ENCODE data around the gene TRIM14.
"Not testable (repeated sequence)": the region's sequence is repeated elsewhere in the genome, so short reads cannot be mapped to it uniquely, and the experiment has no call there.

TRIM14 gene

GRCh38 chr9:98140503-98140902 is 21.5 kb upstream of the TRIM14 start:
- no peak for DNase-seq

GRCh38 chr9:98136489-98136888 is 17.5 kb upstream of the TRIM14 start:
- DNase-seq: no peak

- DNase-seq: no peak
Measured at GRCh38 chr9:98135938-98136337, 16.9 kb upstream of the TRIM14 start.

GRCh38 chr9:98135558-98135934 is 16.5 kb upstream of the TRIM14 start:
- no peak for DNase-seq

GRCh38 chr9:98134702-98135557 is 15.9 kb upstream of the TRIM14 start:
- DNase-seq: no peak

- no peak for DNase-seq
Measured at GRCh38 chr9:98132806-98133631, 14.0 kb upstream of the TRIM14 start.

- DNase-seq: no peak
Measured at GRCh38 chr9:98132158-98132557, 13.1 kb upstream of the TRIM14 start.

GRCh38 chr9:98130576-98131228 is 11.7 kb upstream of the TRIM14 start:
- no peak for DNase-seq

GRCh38 chr9:98130060-98130459 is 11.0 kb upstream of the TRIM14 start:
- DNase-seq: not testable (repeated sequence)

GRCh38 chr9:98129451-98129881 is 10.4 kb upstream of the TRIM14 start:
- no peak for DNase-seq

GRCh38 chr9:98128316-98128715 is 9.3 kb upstream of the TRIM14 start:
- no peak for DNase-seq

GRCh38 chr9:98127226-98127625 is 8.2 kb upstream of the TRIM14 start:
- DNase-seq: no peak

GRCh38 chr9:98124637-98125426 is 5.8 kb upstream of the TRIM14 start:
- DNase-seq: no peak

- not testable (repeated sequence) for DNase-seq
Measured at GRCh38 chr9:98124091-98124490, 5.1 kb upstream of the TRIM14 start.

GRCh38 chr9:98121058-98121457 is 2.0 kb upstream of the TRIM14 start:
- no peak for DNase-seq

- DNase-seq: no peak
Measured at GRCh38 chr9:98120476-98120875, 1.5 kb upstream of the TRIM14 start.

GRCh38 chr9:98117984-98118639 is 910 bp downstream of the TRIM14 start:
- peak; percentile 45 to 55 for DNase-seq

GRCh38 chr9:98117097-98117496 is 1.9 kb downstream of the TRIM14 start:
- not testable (repeated sequence) for DNase-seq

- DNase-seq: no peak
Measured at GRCh38 chr9:98109052-98109451, 10.0 kb downstream of the TRIM14 start.

GRCh38 chr9:98108531-98109031 is 10.4 kb downstream of the TRIM14 start:
- DNase-seq: no peak

- no peak for DNase-seq
Measured at GRCh38 chr9:98107926-98108325, 11.1 kb downstream of the TRIM14 start.

GRCh38 chr9:98105006-98105405 is 14.0 kb downstream of the TRIM14 start:
- no peak for DNase-seq
